AG04449 (cell line): ENCODE results near the gene PTPRG.

Experiments
- CTCF ChIA-PET: fragments of 350-600 bp; formaldehyde crosslinking; extraction: SDS; loops from one replicate; lab custom pipeline; 2021; ENCODE audit warnings: antibody characterized with exemption; lab: Yijun Ruan, JAX
- POLR2A ChIA-PET: fragments of 400-600, 350-600 bp; formaldehyde crosslinking; extraction: SDS; loops from one replicate; lab custom pipeline; 2020; ENCODE audit warnings: antibody characterized with exemption, inconsistent platforms; lab: Yijun Ruan, JAX
- DNase-seq: peaks from one replicate; pipeline ENCODE4 v3.0.0-alpha.2; 2010; ENCODE audit warnings: low read depth, low spot score
- H3K4me3 ChIP-seq: 2 replicates; pipeline ENCODE4 v1.5.1; 2011; ENCODE audit warnings: low read depth, mild to moderate bottlenecking, control low read depth, low read length
- TF ChIP-seq, protein P1 (sequence below): IDR thresholded peaks from one replicate; pipeline ENCODE4 v1.5.1; 2011; ENCODE audit warnings: mild to moderate bottlenecking, moderate library complexity, low read length, control low read depth, inconsistent platforms; ENCODE audit not compliant: insufficient read depth; ENCODE audit errors: missing control alignments

PTPRG gene

DNA sequence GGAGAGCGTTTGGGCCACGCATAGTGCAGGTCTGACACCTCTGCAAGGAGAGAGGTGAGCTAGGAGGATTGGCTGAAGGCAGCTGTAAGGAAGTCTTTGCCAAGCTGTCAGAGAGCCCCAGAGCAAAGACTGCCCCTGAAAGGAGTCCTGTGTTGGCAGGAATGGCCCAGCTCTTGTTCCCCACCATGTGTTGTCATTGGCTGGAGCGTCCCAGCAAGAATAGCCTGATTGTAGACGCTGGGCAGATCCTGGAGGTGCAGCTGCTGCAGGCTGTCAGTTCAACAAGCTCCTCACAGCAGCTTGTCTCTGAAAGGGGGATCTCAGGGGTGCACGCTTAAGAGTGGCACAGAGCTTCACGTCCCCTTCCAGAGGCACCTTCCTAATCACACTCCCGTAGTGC, 574.4 kb downstream of the PTPRG start:
- ChIA-PET POLR2A (no interaction called here), CTCF (interaction anchor here (1.6 kb wide), 1 partner anchor 572 kb away, joined by 4 read pairs; no protein-coding TSS in a partner anchor)
- TF ChIP-seq, protein P1, sequence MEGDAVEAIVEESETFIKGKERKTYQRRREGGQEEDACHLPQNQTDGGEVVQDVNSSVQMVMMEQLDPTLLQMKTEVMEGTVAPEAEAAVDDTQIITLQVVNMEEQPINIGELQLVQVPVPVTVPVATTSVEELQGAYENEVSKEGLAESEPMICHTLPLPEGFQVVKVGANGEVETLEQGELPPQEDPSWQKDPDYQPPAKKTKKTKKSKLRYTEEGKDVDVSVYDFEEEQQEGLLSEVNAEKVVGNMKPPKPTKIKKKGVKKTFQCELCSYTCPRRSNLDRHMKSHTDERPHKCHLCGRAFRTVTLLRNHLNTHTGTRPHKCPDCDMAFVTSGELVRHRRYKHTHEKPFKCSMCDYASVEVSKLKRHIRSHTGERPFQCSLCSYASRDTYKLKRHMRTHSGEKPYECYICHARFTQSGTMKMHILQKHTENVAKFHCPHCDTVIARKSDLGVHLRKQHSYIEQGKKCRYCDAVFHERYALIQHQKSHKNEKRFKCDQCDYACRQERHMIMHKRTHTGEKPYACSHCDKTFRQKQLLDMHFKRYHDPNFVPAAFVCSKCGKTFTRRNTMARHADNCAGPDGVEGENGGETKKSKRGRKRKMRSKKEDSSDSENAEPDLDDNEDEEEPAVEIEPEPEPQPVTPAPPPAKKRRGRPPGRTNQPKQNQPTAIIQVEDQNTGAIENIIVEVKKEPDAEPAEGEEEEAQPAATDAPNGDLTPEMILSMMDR = no peak
- H3K4me3 ChIP-seq = no peak overlapping the region
- no peak for DNase-seq

DNA sequence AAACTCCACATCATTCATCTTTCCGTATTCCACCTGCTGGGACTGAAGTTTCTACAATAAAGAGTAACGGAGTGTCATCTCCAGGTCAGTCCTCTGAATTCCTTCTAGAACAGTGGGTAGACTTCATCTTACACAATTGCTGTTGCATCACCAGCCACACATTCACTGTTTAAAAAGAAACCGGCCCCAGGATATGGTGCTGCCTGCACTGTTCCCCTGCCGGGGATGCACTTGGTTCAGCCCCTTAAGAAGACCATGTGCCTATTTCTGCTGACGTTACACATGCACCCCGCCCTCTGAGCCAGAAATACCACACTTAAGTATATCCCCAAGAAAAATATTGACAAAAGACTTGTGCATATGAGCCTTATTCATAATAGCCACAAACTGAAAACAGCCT, 578.6 kb downstream of the PTPRG start:
- TF ChIP-seq, protein P1 = no peak
- H3K4me3 ChIP-seq = no peak overlapping the region
- CTCF ChIA-PET = no interaction called here
- DNase-seq = no peak
- POLR2A ChIA-PET = no interaction called here

DNA sequence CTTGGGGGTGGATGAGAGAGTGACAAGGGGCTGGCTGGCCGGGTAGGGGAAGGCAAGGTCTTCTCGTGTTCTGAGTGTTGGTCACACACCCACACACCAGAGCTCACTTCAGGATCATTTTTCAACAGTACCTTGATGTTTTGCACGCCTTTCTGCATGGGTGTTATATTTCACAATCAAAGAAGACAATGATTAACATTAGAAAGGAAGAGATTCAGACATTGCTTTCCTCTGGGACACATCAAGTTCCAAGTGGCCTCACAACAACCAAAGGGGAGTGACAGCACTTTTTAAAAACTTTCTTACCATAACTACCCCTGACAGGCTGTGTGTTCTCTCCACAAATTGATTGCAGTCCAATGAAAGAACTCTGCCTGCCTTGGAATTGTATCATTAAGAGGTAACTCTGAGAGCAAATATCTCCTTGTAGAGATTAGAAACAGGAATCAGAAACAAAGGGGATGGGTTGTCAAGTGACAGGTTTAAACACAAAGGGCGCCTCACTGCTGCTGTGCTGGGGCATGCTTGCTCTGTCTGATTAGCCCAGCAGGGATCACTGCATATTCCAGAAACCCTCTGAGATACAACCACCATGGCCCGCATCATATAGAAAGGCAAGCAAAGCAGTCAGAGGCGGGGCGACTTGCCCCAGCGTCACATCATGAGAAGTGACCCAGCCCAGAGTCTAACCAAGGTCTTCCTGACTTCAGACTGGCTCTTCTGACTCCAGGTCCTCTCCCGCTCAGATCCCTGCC, 581.1 kb downstream of the PTPRG start:
- POLR2A ChIA-PET = no interaction called here
- DNase-seq = no peak
- CTCF ChIA-PET = interaction anchor here (0.8 to 1.0 kb wide), 2 partner anchors 11 to 427 kb away, joined by 3 read pairs; no protein-coding TSS in a partner anchor
- TF ChIP-seq, protein P1 = no peak
- no peak overlapping the region for H3K4me3 ChIP-seq

GRCh38 chr3:62143843-62144450, 582.6 kb downstream of the PTPRG start:
- no peak for DNase-seq
- ChIA-PET CTCF (interaction anchor here (0.9 to 1.2 kb wide), 4 partner anchors 12 to 80 kb away, joined by 3 to 4 read pairs (median 3); no protein-coding TSS in a partner anchor), POLR2A (no interaction called here)

DNA sequence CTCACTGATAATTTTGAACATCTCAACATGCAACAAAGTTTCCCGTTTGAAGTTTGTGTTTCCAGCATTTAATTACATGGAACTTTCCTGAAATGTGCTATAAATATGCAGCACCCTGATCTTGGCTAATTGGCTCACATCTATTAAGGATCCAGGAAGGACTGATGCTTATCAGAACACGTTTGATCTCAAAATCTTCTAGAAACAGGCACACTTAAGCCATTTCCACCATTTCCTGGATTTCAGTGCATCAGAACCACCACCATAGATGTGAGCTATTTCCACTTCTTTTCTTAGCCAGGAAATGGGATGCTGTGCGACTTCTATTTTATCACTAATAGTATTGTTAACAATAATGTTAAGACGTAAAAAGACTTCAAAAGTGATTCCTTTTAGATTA, 583.1 kb downstream of the PTPRG start:
- DNase-seq = no peak
- ChIA-PET POLR2A (no interaction called here), CTCF (interaction anchor here (0.9 to 1.2 kb wide), 4 partner anchors 13 to 80 kb away, joined by 3 to 4 read pairs (median 3); no protein-coding TSS in a partner anchor)
- TF ChIP-seq, protein P1 = no peak
- no peak overlapping the region for H3K4me3 ChIP-seq

More at GRCh38 chr3:62143843-62144450, 582.6 kb downstream of the PTPRG start:
- TF ChIP-seq, protein P1 = no peak
- no peak overlapping the region for H3K4me3 ChIP-seq

GRCh38 chr3:62145086-62145757, 583.9 kb downstream of the PTPRG start:
- no peak for DNase-seq
- CTCF ChIA-PET = interaction anchor here (1.2 kb wide), 2 partner anchors 14 to 23 kb away, joined by 3 to 4 read pairs; no protein-coding TSS in a partner anchor
- POLR2A ChIA-PET = no interaction called here
- TF ChIP-seq, protein P1 = no peak
- no peak overlapping the region for H3K4me3 ChIP-seq
